Adrenal gland (tissue), 12 donors: ENCODE data around the gene MINK1. TPM values are rescaled to one million over a fixed set of nuclear protein-coding genes. Genes with fewer than 3 reads are reported as not detected.
"Not testable (repeated sequence)": the region's sequence is repeated elsewhere in the genome, so short reads cannot be mapped to it uniquely, and the experiment has no call there.

Experiments used
- DNase-seq, 7 donors: peaks; one replicate each; pipeline ENCODE4 v3.0.0-alpha.2; 2019 to 2020
- H3K27ac ChIP-seq, 5 donors: fragments of 200-600 bp; sonication (generic) in 4 of 5; 1 replicate in 3 of 5; 2 replicates in 2 of 5; pipeline versions ENCODE4 v1.5.1 to v1.8.0; 2016 to 2020; ENCODE audit warnings: mild to moderate bottlenecking in 1 of 5
- H3K27me3 ChIP-seq: fragments of 200-600 bp; 2 replicates; pipeline ENCODE4 v1.8.0; 2021
- H3K36me3 ChIP-seq, 2 donors: fragments of 200-600 bp; replicated peaks in 1 of 2; 1 replicate in 1 of 2; 2 replicates in 1 of 2; pipeline versions ENCODE4 v1.5.1 to v1.8.0; 2018 to 2022
- H3K4me1 ChIP-seq, 2 donors: fragments of 200-600 bp; replicated peaks in 1 of 2; 1 replicate in 1 of 2; 2 replicates in 1 of 2; pipeline versions ENCODE4 v1.5.1 to v1.8.0; 2018 to 2021
- H3K4me3 ChIP-seq, 4 donors: fragments of 200-600 bp; sonication (generic) in 3 of 4; one replicate each; pipeline ENCODE4 v1.5.1; 2016 to 2018
- H3K9me3 ChIP-seq, 3 donors: fragments of 200-600 bp; sonication (generic) in 1 of 3; replicated peaks in 1 of 3; 1 replicate in 2 of 3; 2 replicates in 1 of 3; pipeline versions ENCODE4 v1.5.1 to v1.8.0; 2016 to 2021
- POLR2A ChIP-seq, 2 donors: fragments of 450-650 bp; IDR thresholded peaks; one replicate each; pipeline ENCODE4 v1.6.1; 2017; ENCODE audit warnings: antibody characterized with exemption in 2 of 2, mild to moderate bottlenecking in 2 of 2, moderate library complexity in 1 of 2
- WGBS, 4 donors: extraction: QIAGEN DNeasy Blood & Tissue Kit in 2 of 4; methylation state at CpG; one replicate each; pipeline versions ENCODE4 v1.1.5 to v1.1.7; 2013 to 2017; 5-methylcytosine and 5-hydroxymethylcytosine counted together
- intact Hi-C, 2 donors: fragments of 100-400 bp; cut with DNase I; formaldehyde crosslinking; loops; one replicate each; pipeline versions ENCODE4 v1.14.1 to v1.15.0; 2022 to 2023
- polyA plus RNA-seq, 3 donors: library from polyadenylated mRNA; stranded (reverse); fragments of 200-250 nt in 2 of 3; fragments of 350-450 nt in 1 of 3; fragmentation: Illumina TruSeq in 1 of 3; extraction: RNeasy Lipid Tissue Mini Kit (QIAGEN cat#74804) in 1 of 3; gene quantifications; one replicate each; pipeline ENCODE4 v1.2.3, GENCODE V29; 2013 to 2014
- total RNA-seq, 9 donors: library from RNA; depleted of rRNA in 4 of 9; stranded (reverse); fragments of >200 nt in 4 of 9; fragments of 120-200 nt in 1 of 9; fragmentation: NEBNext Ultra II Directional in 1 of 9; extraction: Animal tissue kit (Norgen Biotek cat#: 25700) in 1 of 9; gene quantifications; one replicate each; pipeline versions ENCODE4 v1.1.0 to v1.2.4, GENCODE V29; 2013 to 2023
- TF ChIP-seq, protein P1 (sequence below), 6 experiments: fragments of 450-650 bp in 4 of 6; fragments of 200-600 bp in 2 of 6; sonication (generic) in 1 of 6; IDR thresholded peaks; 1 replicate in 5 of 6; 2 replicates in 1 of 6; pipeline versions ENCODE4 v1.5.1 to v1.8.0; 2016 to 2021; ENCODE audit warnings: antibody characterized with exemption in 6 of 6, mild to moderate bottlenecking in 2 of 6, moderate library complexity in 1 of 6
- donor health status: healthy with polysubstance abuse.
- donor health status: Bipolar disorder and iron deficiency.
- donor health status: DM: yes; HTN: yes; CAD: no.
- donor health status: DM: no; HTN: no; CAD: no.
- donor health status: DM: no; HTN: no; CAD: no.
- donor health status: DM: yes; HTN: yes; CAD: no.

Gene MINK1
- total and polyA plus RNA-seq, 12 donors, result 21.5 to 135 (median 50.4) TPM

DNA sequence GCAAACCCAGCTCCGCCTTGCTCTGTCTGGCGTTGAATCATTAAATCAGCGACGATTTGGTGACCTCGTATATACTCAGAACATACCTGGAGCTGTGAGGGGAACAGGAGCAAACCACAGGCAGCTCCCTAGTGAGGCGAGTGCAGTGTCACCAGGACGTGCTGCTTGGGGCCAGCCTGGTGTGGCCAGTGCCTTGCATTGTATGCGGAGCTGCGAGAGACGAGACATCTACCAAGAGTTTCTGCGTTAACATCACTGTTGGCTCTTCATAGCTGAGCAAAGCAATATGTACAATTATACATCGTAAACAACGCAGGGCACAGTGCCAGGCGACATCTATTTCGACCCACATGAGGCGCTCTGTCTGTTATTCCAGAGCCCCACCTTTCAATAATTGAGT is 27.9 kb downstream of the MINK1 start:
- TF ChIP-seq POLR2A (IDR thresholded peaks at IDR 0.05), result no peak
- TF ChIP-seq, protein P1, sequence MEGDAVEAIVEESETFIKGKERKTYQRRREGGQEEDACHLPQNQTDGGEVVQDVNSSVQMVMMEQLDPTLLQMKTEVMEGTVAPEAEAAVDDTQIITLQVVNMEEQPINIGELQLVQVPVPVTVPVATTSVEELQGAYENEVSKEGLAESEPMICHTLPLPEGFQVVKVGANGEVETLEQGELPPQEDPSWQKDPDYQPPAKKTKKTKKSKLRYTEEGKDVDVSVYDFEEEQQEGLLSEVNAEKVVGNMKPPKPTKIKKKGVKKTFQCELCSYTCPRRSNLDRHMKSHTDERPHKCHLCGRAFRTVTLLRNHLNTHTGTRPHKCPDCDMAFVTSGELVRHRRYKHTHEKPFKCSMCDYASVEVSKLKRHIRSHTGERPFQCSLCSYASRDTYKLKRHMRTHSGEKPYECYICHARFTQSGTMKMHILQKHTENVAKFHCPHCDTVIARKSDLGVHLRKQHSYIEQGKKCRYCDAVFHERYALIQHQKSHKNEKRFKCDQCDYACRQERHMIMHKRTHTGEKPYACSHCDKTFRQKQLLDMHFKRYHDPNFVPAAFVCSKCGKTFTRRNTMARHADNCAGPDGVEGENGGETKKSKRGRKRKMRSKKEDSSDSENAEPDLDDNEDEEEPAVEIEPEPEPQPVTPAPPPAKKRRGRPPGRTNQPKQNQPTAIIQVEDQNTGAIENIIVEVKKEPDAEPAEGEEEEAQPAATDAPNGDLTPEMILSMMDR (IDR thresholded peaks at IDR 0.05), result no peak
- H3K36me3 ChIP-seq, result no peaks in the 10 kb centered on the region
- intact Hi-C loops, result no loop called here
- no peaks in the 10 kb centered on the region for H3K9me3 ChIP-seq
- no peaks in the 10 kb centered on the region for H3K27me3 ChIP-seq
- H3K27ac ChIP-seq, result peak overlapping the region in 1 of 5 donors; percentile 3
- no peak overlapping the region for H3K4me3 ChIP-seq
- 89 to 95% (median 92%) methylated on average over 12 to 16 of the region's 16 CpGs for WGBS, 4 donors
- no peak for DNase-seq
- H3K4me1 ChIP-seq, result peaks cover 17 to 19% of the 10 kb centered on the region in 2 donors

DNA sequence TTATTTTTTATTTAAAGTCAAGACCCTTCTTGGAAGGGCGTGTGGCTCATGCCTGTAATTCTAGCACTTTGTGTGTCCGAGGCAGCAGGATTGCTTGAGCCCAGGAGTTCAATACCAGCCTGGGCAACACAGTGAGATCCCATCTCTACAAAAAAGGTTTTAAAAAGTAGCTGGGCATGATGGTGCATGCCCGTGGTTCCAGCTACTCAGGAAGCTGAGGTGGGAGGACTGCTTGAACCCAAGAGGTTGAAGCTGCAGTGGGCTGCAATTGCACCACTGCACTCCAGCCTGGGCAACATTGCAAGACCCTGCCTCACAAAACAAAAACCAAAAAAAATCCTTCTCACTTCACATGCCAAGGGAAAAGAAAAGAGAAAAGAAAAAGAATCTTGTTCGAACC is 29.6 kb downstream of the MINK1 start:
- Histone ChIP-seq H3K9me3 (no peaks in the 10 kb centered on the region), H3K4me1 (peaks cover 15 to 17% of the 10 kb centered on the region in 2 donors), H3K27ac (no peak overlapping the region), H3K36me3 (no peaks in the 10 kb centered on the region), H3K27me3 (no peaks in the 10 kb centered on the region), H3K4me3 (no peak overlapping the region)
- DNase-seq, result no peak
- TF ChIP-seq POLR2A (IDR thresholded peaks at IDR 0.05), result no peak
- TF ChIP-seq, protein P1 (IDR thresholded peaks at IDR 0.05), result no peak
- WGBS, 4 donors, result 94 to 97% (median 96%) methylated on average over 4 of the region's 4 CpGs
- intact Hi-C loops, result no loop called here

DNA sequence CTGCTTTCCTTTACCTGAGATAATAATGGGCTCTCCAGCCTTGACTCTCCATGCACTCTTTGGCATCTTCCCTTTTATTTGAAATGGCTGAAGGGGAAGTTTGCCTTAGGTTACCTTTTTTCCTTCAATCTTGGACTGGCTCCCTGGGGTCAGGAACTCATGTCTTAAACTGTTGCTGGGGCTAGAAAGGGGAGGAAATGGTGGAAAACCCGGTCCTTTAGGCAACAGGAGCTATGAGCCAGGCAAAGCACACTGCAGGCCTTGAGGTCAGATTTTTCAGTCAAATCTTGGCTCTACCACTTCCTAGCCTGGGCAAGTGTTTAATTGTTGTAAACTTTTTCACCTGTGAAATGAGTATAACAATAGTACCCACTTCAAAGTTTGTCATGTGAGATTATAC is 30.2 kb downstream of the MINK1 start:
- Histone ChIP-seq H3K27ac (no peak overlapping the region), H3K9me3 (no peaks in the 10 kb centered on the region), H3K4me1 (peaks cover 9 to 11% of the 10 kb centered on the region in 2 donors), H3K4me3 (no peak overlapping the region), H3K36me3 (no peaks in the 10 kb centered on the region), H3K27me3 (no peaks in the 10 kb centered on the region)
- DNase-seq, result no peak
- WGBS, 4 donors, result 68 to 94% (median 77%) methylated on average over 1 of the region's 1 CpG
- TF ChIP-seq POLR2A (IDR thresholded peaks at IDR 0.05), result no peak
- TF ChIP-seq, protein P1 (IDR thresholded peaks at IDR 0.05), result no peak
- intact Hi-C loops, result no loop called here

DNA sequence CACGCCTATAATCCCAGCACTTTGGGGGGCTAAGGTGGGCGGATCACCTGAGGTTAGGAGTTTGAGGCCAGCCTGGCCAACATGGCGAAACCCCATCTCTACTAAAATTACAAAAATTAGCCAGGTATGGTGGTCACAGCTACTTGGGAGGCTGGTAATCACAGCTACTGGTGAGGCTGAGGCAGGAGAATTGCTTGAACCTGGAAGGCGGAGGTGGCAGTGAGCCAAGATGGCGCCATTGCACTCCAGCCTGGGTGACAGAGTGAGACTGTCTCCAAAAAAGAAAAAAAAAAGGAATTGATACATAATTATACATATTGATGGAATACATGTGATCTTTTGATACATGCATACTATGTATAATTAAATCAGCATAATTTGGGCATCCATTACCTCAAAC is 34.4 kb downstream of the MINK1 start:
- H3K36me3 ChIP-seq, H3K4me3 ChIP-seq, H3K27ac ChIP-seq, H3K4me1 ChIP-seq, DNase-seq, H3K27me3 ChIP-seq, H3K9me3 ChIP-seq, intact Hi-C loops: not testable (repeated sequence)
- 78 to 85% (median 84%) methylated on average over 5 of the region's 5 CpGs for WGBS, 4 donors

DNA sequence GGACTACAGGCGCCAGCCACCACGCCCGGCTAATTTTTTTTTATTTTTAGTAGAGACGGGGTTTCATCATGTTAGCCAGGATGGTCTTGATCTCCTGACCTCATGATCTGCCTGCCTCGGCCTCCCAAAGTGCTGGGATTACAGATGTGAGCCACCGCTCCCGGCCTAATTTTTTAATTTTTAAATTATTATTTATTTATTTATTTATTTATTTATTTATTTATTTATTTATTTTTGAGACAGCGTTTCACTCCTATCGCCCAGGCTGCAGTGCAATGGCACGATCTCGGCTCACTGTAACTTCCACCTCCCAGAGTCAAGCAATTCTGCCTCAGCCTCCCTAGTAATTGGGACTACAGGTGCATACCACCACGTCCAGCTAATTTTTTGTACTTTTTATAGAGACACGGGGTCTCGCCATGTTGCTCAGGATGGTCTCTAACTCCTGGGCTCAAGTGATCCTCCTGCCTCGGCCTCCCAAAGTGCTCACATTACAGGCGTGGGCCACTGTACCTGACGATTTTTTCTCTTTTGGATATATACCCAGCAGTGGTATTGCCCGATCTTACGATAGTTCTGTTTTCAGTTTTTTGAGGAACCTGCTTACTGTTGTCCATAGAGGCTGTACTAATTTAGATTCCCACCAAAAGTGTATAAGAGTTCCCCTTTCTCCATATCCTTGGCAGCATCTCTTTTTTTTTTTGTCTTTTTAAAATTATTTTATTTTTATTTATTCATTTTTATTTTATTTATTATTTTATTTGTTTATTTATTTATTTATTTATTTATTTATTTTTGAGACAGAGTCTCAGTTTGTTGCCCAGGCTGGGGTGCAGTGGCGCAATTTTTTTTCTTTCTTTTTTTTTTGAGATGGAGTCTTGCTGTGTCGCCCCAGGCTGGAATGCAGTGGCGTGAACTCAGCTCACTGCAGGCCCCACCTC is 36.2 kb downstream of the MINK1 start:
- 90 to 94% (median 92%) methylated on average over 22 of the region's 22 CpGs for WGBS, 4 donors
- H3K27me3 ChIP-seq, H3K36me3 ChIP-seq, H3K4me3 ChIP-seq, intact Hi-C loops, H3K27ac ChIP-seq, H3K9me3 ChIP-seq, DNase-seq: not testable (repeated sequence)
- peaks cover 8 to 14% of the 10 kb centered on the region in 2 donors for H3K4me1 ChIP-seq
